CD4-positive, CD25-positive, alpha-beta regulatory T cell (primary cell): ENCODE results near the gene AUH. TPM values are rescaled to one million over a fixed set of nuclear protein-coding genes. Genes with fewer than 3 reads are reported as not detected.
A peak's percentile ranks its signal among the peaks of the same experiment; 100 is the strongest.

Source experiments
- ATAC-seq, 2 donors: fragments of 150-1000 bp; cut with Tn5 transposase; one replicate each; pipeline ENCODE4 v1.10.0; 2021; ENCODE audit warnings: low read depth in 2 of 2, moderate number of reproducible peaks in 2 of 2, moderate library complexity in 1 of 2
- DNase-seq, 3 donors: peaks; one replicate each; pipeline versions ENCODE4 v3.0.0 to v3.0.0-alpha.2; 2012 to 2022; ENCODE audit warnings: mixed read lengths in 1 of 3
- H3K27ac ChIP-seq: one replicate; pipeline ENCODE4 v1.7.0; 2013; ENCODE audit warnings: mild to moderate bottlenecking, low read length; ENCODE audit not compliant: insufficient read depth, poor library complexity, severe bottlenecking
- H3K27me3 ChIP-seq: one replicate; pipeline ENCODE4 v1.7.0; 2013; ENCODE audit warnings: low read length; ENCODE audit not compliant: control insufficient read depth, insufficient read depth
- H3K36me3 ChIP-seq: one replicate; pipeline ENCODE4 v1.7.0; 2013; ENCODE audit warnings: mild to moderate bottlenecking, low read length, moderate library complexity; ENCODE audit not compliant: control insufficient read depth, insufficient read depth
- H3K4me1 ChIP-seq: 2 replicates; pipeline ENCODE4 v1.7.0; 2013; ENCODE audit warnings: mild to moderate bottlenecking, low read length; ENCODE audit not compliant: insufficient read depth, control insufficient read depth, poor library complexity, severe bottlenecking
- H3K4me3 ChIP-seq: one replicate; pipeline ENCODE4 v1.7.0; 2013; ENCODE audit warnings: low read depth, mild to moderate bottlenecking, low read length, moderate library complexity
- H3K9me3 ChIP-seq, 2 experiments: 1 replicate in 1 of 2; 2 replicates in 1 of 2; pipeline ENCODE4 v1.7.0; 2013; ENCODE audit warnings: low read length in 2 of 2, mild to moderate bottlenecking in 1 of 2, moderate library complexity in 1 of 2; ENCODE audit not compliant: control insufficient read depth in 2 of 2
- H3K27ac Mint-ChIP-seq, 3 donors: one replicate each; pipeline ENCODE4 v1.8.0; 2020 to 2022; ENCODE audit warnings: mild to moderate bottlenecking in 3 of 3, mixed read lengths in 3 of 3, moderate library complexity in 2 of 3
- H3K27me3 Mint-ChIP-seq: one replicate; pipeline ENCODE4 v1.8.0; 2022; ENCODE audit warnings: mild to moderate bottlenecking, mixed read lengths
- H3K36me3 Mint-ChIP-seq: one replicate; pipeline ENCODE4 v1.8.0; 2020; ENCODE audit warnings: mixed read lengths
- H3K4me1 Mint-ChIP-seq, 4 donors: one replicate each; pipeline ENCODE4 v1.8.0; 2020 to 2022; ENCODE audit warnings: mixed read lengths in 4 of 4, mild to moderate bottlenecking in 1 of 4
- H3K4me3 Mint-ChIP-seq, 4 donors: one replicate each; pipeline ENCODE4 v1.8.0; 2020 to 2022; ENCODE audit warnings: mild to moderate bottlenecking in 4 of 4, mixed read lengths in 4 of 4, moderate library complexity in 3 of 4
- H3K9me3 Mint-ChIP-seq, 7 donors: one replicate each; pipeline ENCODE4 v1.8.0; 2020 to 2022; ENCODE audit warnings: mixed read lengths in 7 of 7, mild to moderate bottlenecking in 3 of 7, moderate library complexity in 2 of 7
- polyA plus RNA-seq, 4 donors: library from polyadenylated mRNA; unstranded; fragments of 300-500 nt; fragmentation: Illumina TruSeq; gene quantifications; one replicate each; pipeline ENCODE4 v1.2.3, GENCODE V29; 2021
- total RNA-seq: library from RNA; stranded (reverse); gene quantifications from one replicate; pipeline ENCODE4 v1.2.3, GENCODE V29; 2022

AUH gene
- total and polyA plus RNA-seq, 5 donors from 2014 or later = 10.8 to 16.5 (median 14.9) TPM

DNA sequence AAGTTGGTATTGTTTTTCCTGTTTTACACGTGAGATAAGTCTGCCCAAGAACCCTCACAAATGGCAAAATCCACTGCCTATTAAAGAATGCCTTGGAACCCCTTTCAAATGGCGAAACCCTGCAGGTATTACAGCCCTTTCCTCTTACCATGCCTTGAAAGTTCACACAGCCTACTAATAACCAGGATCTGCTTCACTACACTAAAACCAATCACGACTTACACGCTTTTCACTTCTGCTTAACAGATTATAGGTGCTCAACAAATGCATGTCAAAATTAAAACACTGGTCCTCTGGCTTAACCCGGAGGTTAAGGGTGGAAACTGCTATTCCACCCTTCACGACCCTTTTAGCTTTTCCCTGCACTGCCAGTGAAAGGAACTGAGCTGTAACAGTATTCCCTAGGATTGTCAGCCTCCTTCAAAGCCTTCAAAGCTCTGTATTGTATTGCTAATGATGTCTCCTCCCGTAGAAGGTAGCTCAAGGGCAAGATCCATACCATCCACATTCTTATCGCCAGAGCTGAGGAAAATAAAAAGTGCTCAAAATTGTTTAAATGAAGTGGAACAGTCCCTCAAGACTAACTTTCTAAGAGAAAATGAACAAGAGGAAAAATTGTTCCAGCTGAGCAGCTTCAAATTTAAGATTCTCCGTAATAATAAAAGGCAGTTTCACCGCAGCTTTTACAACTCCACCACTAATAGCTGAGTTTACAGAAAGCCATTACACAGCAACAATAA, 997 bp downstream of the AUH start:
- DNase-seq = no peak
- Histone ChIP-seq H3K36me3 (peaks cover 7% of the 10 kb centered on the region), H3K9me3 (no peaks in the 10 kb centered on the region), H3K27ac (no peak overlapping the region), H3K4me3 (peak overlapping the region; percentile 89), H3K27me3 (no peaks in the 10 kb centered on the region), H3K4me1 (peaks cover 41% of the 10 kb centered on the region)
- Mint-ChIP-seq H3K4me1 (peaks cover 44 to 60% (median 53%) of the 10 kb centered on the region in 4 donors), H3K9me3 (no peaks in the 10 kb centered on the region), H3K36me3 (peaks cover 10% of the 10 kb centered on the region), H3K27me3 (peaks cover 1% of the 10 kb centered on the region), H3K4me3 (peak overlapping the region; percentile 97 to 99 (median 98)), H3K27ac (peak overlapping the region; percentile 94 to 97 (median 97))
- no peak for ATAC-seq

DNA sequence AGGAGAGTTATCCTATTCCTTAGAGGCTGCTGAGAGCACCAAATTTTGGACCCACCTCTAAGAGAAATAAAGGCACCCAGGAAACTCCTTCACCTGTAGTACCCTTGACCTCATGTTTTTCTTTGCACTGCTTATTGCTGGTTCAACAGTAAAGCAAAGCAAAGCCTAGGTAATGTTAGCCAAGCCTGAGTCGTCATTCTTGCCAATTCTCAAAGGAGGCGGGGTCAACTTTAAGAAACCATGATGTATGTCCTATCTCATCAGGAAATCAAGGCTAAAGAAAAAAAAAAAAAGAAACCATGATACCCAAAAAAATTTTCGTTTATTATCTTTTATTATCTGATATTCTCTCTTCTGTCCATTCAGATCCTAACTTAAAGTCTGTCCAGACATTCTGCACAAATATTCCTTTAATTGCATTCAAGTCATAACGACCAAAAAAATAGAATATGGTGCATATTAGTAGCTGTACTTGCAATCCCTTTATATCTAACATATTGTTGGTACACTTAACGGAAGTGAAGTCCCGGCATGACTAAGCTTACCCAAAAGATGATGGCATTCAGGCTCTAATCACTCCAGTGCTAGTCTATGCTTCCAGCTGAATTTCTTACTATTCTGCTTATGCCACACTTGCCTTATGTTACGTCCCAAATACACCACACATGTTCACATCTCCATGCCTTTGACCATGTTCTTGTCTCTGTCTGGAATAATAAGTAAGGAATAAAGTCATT, 1.8 kb downstream of the AUH start:
- Mint-ChIP-seq H3K4me1 (peaks cover 44 to 60% (median 55%) of the 10 kb centered on the region in 4 donors), H3K9me3 (no peaks in the 10 kb centered on the region), H3K4me3 (peak overlapping the region; percentile 97 to 99 (median 98)), H3K36me3 (peaks cover 19% of the 10 kb centered on the region), H3K27ac (peak overlapping the region in 2 of 3 donors; percentile 94 to 97), H3K27me3 (no peaks in the 10 kb centered on the region)
- peak overlapping the region; percentile 89 for H3K4me3 ChIP-seq
- peaks cover 41% of the 10 kb centered on the region for H3K4me1 ChIP-seq
- H3K27me3 ChIP-seq = no peaks in the 10 kb centered on the region
- ATAC-seq = no peak
- peak in 1 of 3 donors; percentile 58 for DNase-seq
- H3K9me3 ChIP-seq = no peaks in the 10 kb centered on the region
- H3K27ac ChIP-seq = no peak overlapping the region
- H3K36me3 ChIP-seq = peaks cover 11% of the 10 kb centered on the region

DNA sequence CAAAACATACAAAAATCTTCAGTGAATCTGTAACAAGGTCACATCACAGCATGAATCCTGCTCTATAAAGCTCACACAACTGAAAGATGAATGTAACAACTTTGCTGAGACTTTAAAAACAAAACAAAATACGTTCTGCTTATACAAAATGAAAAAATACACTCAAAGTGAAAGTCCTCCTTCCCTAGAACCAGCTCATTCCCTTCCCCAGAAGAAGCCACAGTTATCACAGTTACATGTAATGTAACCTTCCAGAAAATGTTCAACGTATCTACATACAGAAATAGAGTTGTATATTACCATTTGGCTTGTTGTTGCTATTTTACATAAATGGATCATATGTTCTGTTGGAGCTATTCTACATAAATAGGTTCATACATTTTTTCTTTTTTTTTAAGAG, 2.6 kb downstream of the AUH start:
- Mint-ChIP-seq H3K9me3 (no peaks in the 10 kb centered on the region), H3K36me3 (peaks cover 25% of the 10 kb centered on the region), H3K27ac (peak overlapping the region in 2 of 3 donors; percentile 3 to 8), H3K4me1 (peaks cover 44 to 62% (median 55%) of the 10 kb centered on the region in 4 donors), H3K4me3 (peak overlapping the region; percentile 59 to 99 (median 98)), H3K27me3 (no peaks in the 10 kb centered on the region)
- H3K4me1 ChIP-seq = peaks cover 41% of the 10 kb centered on the region
- H3K4me3 ChIP-seq = peak overlapping the region; percentile 47
- DNase-seq = peak in 1 of 3 donors; percentile 39
- no peak overlapping the region for H3K27ac ChIP-seq
- ATAC-seq = no peak
- H3K9me3 ChIP-seq = no peaks in the 10 kb centered on the region
- peaks cover 19% of the 10 kb centered on the region for H3K36me3 ChIP-seq
- H3K27me3 ChIP-seq = no peaks in the 10 kb centered on the region

DNA sequence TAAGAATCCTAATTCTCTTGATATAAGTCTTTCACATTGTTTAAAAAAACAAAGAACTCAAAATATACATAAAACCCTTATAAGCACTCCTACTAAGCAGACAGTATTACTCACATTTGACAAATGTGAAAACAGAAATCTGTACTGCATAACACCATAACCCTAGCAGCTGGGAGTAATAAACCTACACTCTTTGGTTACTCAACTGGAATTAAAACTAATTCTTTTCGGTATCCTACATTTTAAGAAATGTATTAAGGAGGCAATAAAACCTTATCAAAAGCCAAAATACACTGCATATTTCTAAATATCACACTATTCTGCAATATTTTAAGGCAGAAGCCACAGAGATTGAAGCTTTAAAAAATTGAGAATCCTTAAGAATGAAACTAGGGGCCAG, 6.8 kb downstream of the AUH start:
- H3K36me3 ChIP-seq = peaks cover 42% of the 10 kb centered on the region
- no peak overlapping the region for H3K4me3 ChIP-seq
- H3K4me1 Mint-ChIP-seq = peaks cover 32 to 40% (median 36%) of the 10 kb centered on the region in 4 donors
- peak overlapping the region in 1 of 4 donors; percentile 49 for H3K4me3 Mint-ChIP-seq
- no peaks in the 10 kb centered on the region for H3K9me3 ChIP-seq
- H3K27ac Mint-ChIP-seq = no peak overlapping the region
- peaks cover 35% of the 10 kb centered on the region for H3K36me3 Mint-ChIP-seq
- no peak overlapping the region for H3K27ac ChIP-seq
- no peaks in the 10 kb centered on the region for H3K27me3 Mint-ChIP-seq
- no peaks in the 10 kb centered on the region for H3K9me3 Mint-ChIP-seq
- no peak for ATAC-seq
- DNase-seq = no peak
- H3K4me1 ChIP-seq = peaks cover 22% of the 10 kb centered on the region
- H3K27me3 ChIP-seq = no peaks in the 10 kb centered on the region

DNA sequence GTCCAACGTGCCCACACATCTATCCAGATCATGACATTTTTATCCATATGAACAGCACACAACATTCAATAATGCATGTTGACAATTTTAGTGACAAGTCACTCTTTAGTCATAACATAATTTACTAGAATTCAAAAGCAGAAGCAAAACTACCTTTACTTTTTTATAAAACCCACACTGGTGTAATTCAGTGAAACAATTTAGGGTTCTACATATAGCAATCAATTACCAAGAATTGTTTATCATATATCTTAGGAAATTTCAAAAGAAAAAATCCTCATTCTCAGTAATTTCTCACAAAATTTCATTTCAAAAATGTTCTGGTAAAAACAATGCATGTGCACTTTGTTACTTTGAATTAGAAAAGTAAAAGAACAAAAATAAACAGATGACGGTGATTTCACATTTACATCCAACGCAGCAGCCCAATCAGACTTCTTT, 12.6 kb downstream of the AUH start:
- Histone ChIP-seq H3K4me3 (no peak overlapping the region), H3K27me3 (no peaks in the 10 kb centered on the region), H3K4me1 (no peaks in the 10 kb centered on the region), H3K9me3 (no peaks in the 10 kb centered on the region), H3K27ac (no peak overlapping the region), H3K36me3 (peaks cover 27% of the 10 kb centered on the region)
- Mint-ChIP-seq H3K4me3 (no peak overlapping the region), H3K27me3 (no peaks in the 10 kb centered on the region), H3K36me3 (peaks cover 22% of the 10 kb centered on the region), H3K27ac (peak overlapping the region in 1 of 3 donors; percentile 8), H3K4me1 (peaks cover 13 to 23% (median 17%) of the 10 kb centered on the region in 4 donors), H3K9me3 (no peaks in the 10 kb centered on the region)
- peak in 1 of 2 donors; percentile 34 for ATAC-seq
- DNase-seq = peak in 1 of 3 donors; percentile 68

DNA sequence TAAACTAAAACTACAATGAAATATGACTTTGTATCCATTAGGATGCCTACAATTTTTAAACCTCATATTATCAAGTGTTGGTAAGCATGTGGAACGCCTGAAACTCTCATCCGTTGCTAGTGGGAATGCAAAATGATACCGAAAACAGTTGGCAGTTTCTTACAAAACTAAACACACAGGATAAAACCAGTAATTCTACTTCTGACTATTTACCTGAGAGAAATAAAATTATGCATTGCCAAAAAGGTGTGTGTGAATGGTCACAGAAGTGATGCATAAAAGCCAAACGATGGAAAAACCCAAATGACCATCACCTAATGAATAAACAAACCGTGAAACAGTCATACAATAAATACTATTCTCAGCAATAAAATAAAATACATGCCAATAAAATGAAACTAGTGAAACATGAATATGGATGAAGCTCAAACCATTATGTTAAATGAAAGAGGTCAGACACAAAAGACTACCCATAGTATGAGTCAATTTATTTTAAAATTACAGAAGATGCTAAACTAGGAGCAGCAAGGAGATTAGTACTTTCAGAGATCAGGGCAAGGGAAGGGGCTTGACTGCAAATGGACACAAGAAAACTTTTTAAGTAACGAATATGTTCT, 13.4 kb downstream of the AUH start:
- Mint-ChIP-seq H3K4me1 (peaks cover 13 to 23% (median 20%) of the 10 kb centered on the region in 4 donors), H3K27ac (no peak overlapping the region), H3K36me3 (peaks cover 26% of the 10 kb centered on the region), H3K4me3 (no peak overlapping the region), H3K9me3 (no peaks in the 10 kb centered on the region), H3K27me3 (no peaks in the 10 kb centered on the region)
- DNase-seq = no peak
- no peak overlapping the region for H3K27ac ChIP-seq
- no peak for ATAC-seq
- no peaks in the 10 kb centered on the region for H3K27me3 ChIP-seq
- no peaks in the 10 kb centered on the region for H3K9me3 ChIP-seq
- peaks cover 23% of the 10 kb centered on the region for H3K36me3 ChIP-seq
- H3K4me1 ChIP-seq = no peaks in the 10 kb centered on the region
- no peak overlapping the region for H3K4me3 ChIP-seq

DNA sequence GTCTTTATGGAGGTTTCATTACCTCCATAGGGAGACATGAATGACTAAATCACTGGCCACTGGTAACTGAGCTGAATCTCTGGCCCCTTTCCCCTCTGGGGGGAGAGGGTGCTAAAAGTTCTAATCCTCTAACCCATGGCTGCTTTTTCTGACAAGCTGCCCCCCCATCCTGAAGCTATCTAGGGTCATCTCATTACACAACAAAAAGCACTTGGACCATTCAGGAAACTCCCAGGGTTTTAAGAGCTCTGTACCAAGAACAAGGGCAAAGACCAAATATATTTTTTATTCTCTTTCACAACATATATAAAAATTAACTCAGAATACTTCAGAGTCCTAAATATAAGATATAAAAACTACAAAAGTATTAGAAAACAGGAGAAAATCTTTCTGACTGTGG, 14.3 kb downstream of the AUH start:
- no peak overlapping the region for H3K4me3 Mint-ChIP-seq
- ATAC-seq = no peak
- H3K27ac Mint-ChIP-seq = no peak overlapping the region
- no peak overlapping the region for H3K27ac ChIP-seq
- H3K4me1 Mint-ChIP-seq = peaks cover 18 to 29% (median 26%) of the 10 kb centered on the region in 4 donors
- H3K4me1 ChIP-seq = no peaks in the 10 kb centered on the region
- peaks cover 27% of the 10 kb centered on the region for H3K36me3 ChIP-seq
- H3K9me3 ChIP-seq = no peaks in the 10 kb centered on the region
- peaks cover 31% of the 10 kb centered on the region for H3K36me3 Mint-ChIP-seq
- DNase-seq = no peak
- peaks cover 0 to 4% (median 0%) of the 10 kb centered on the region in 7 donors for H3K9me3 Mint-ChIP-seq
- H3K27me3 ChIP-seq = no peaks in the 10 kb centered on the region
- no peaks in the 10 kb centered on the region for H3K27me3 Mint-ChIP-seq
- H3K4me3 ChIP-seq = no peak overlapping the region
